HCT116 (cell line): Measurements from ENCODE around the gene TTYH3. TPM values are rescaled to one million over a fixed set of nuclear protein-coding genes. Genes with fewer than 3 reads are reported as not detected.

Experiments
- ATAC-seq: fragments of 200-7000 bp; cut with Tn5 transposase; 2 replicates; pipeline ENCODE4 v1.9.1; 2020; ENCODE audit warnings: mild to moderate bottlenecking, moderate library complexity
- BruUV-seq: library from RNA; stranded (reverse); fragments of 400-500 nt; replicated peaks from 2 replicates; lab custom pipeline; 2021; lab: Mats Ljungman, UMichigan
- CTCF ChIA-PET: fragments of 300-600 bp; sonication (Branson Sonifier 250); formaldehyde crosslinking; loops from one replicate; lab custom pipeline; 2021; ENCODE audit warnings: antibody characterized with exemption; lab: Charles Lee
- POLR2A ChIA-PET: fragments of 300-600, 350-600 bp; sonication (Branson Sonifier 250); formaldehyde crosslinking; loops from one replicate; lab custom pipeline; 2021; ENCODE audit warnings: antibody characterized with exemption; lab: Charles Lee
- RAD21 ChIA-PET, 2 experiments: fragments of 300-600 bp; sonication (Branson Sonifier 250); formaldehyde crosslinking; loops; one replicate each; lab custom pipeline; 2023; ENCODE audit warnings: low total read pairs in 2 of 2; ENCODE audit not compliant: uncharacterized antibody in 2 of 2, unreplicated experiment in 2 of 2, low non-redundant PET in 1 of 2; lab: Charles Lee
- DNase-seq: peaks from one replicate; pipeline ENCODE4 v3.0.0-alpha.2; 2010; ENCODE audit warnings: low read depth, low spot score
- H2AFZ ChIP-seq: fragments of 200-600 bp; shearing (Covaris generic), sonication (generic); 2 replicates; pipeline ENCODE4 v1.6.1; 2017; ENCODE audit warnings: low read depth, mixed run types, mixed read lengths, antibody characterized with exemption, low read length; ENCODE audit not compliant: poor library complexity, severe bottlenecking
- H3K27ac ChIP-seq: 2 replicates; pipeline ENCODE4 v1.5.1; 2012; ENCODE audit warnings: low read depth, low read length
- H3K27me3 ChIP-seq: fragments of 200-600 bp; sonication (generic); 2 replicates; pipeline ENCODE4 v1.6.1; 2016; ENCODE audit warnings: mixed run types, low read length, mixed read lengths; ENCODE audit not compliant: insufficient read depth
- H3K36me3 ChIP-seq, 2 experiments: fragments of 200-500 bp in 1 of 2; fragments of 200-600 bp in 1 of 2; sonication (Bioruptor generic) in 1 of 2; sonication (generic) in 1 of 2; 2 replicates each; pipeline versions ENCODE4 v1.5.1 to v1.6.1; 2014 to 2016; ENCODE audit warnings: low read length in 2 of 2, inconsistent platforms in 1 of 2, mixed read lengths in 1 of 2, mixed run types in 1 of 2; ENCODE audit not compliant: insufficient read depth in 2 of 2, control insufficient read depth in 1 of 2
- H3K4me1 ChIP-seq, 2 experiments: fragments of 200-600 bp in 1 of 2; sonication (generic) in 1 of 2; 2 replicates each; pipeline versions ENCODE4 v1.5.1 to v1.6.1; 2012 to 2017; ENCODE audit warnings: low read length in 2 of 2, inconsistent platforms in 1 of 2, mild to moderate bottlenecking in 1 of 2, mixed read lengths in 1 of 2, mixed run types in 1 of 2, moderate library complexity in 1 of 2; ENCODE audit not compliant: insufficient read depth in 2 of 2, control insufficient read depth in 1 of 2
- H3K4me2 ChIP-seq: fragments of 200-600 bp; sonication (generic); 2 replicates; pipeline ENCODE4 v1.6.1; 2017; ENCODE audit warnings: mixed run types, low read length, mixed read lengths
- H3K4me3 ChIP-seq, 2 experiments: fragments of 200-600 bp in 1 of 2; sonication (generic) in 1 of 2; replicated peaks in 1 of 2; 2 replicates each; pipeline ENCODE4 v1.5.1; 2011 to 2016; ENCODE audit warnings: low read length in 2 of 2, control low read depth in 1 of 2, low read depth in 1 of 2, mild to moderate bottlenecking in 1 of 2, mixed read lengths in 1 of 2, mixed run types in 1 of 2
- H3K79me2 ChIP-seq: fragments of 200-600 bp; sonication (generic); 2 replicates; pipeline ENCODE4 v1.6.1; 2017; ENCODE audit warnings: mild to moderate bottlenecking, mixed run types, low read length, moderate library complexity, mixed read lengths; ENCODE audit not compliant: insufficient read depth
- H3K9ac ChIP-seq: fragments of 200-600 bp; sonication (generic); 2 replicates; pipeline ENCODE4 v1.6.1; 2016; ENCODE audit warnings: low read length, mixed read lengths
- H3K9me2 ChIP-seq: fragments of 200-600 bp; sonication (generic), shearing (Covaris generic); 2 replicates; pipeline ENCODE4 v1.6.1; 2017; ENCODE audit warnings: mixed run types, mild to moderate bottlenecking, moderate library complexity; ENCODE audit not compliant: insufficient read depth
- H3K9me3 ChIP-seq, 2 experiments: fragments of 200-500 bp in 1 of 2; fragments of 200-600 bp in 1 of 2; sonication (Bioruptor generic) in 1 of 2; sonication (generic) in 1 of 2; 2 replicates each; pipeline ENCODE4 v1.6.1; 2014 to 2017; ENCODE audit warnings: low read length in 2 of 2, mixed read lengths in 2 of 2, inconsistent platforms in 1 of 2, low read depth in 1 of 2, mild to moderate bottlenecking in 1 of 2, mixed run types in 1 of 2, moderate library complexity in 1 of 2; ENCODE audit not compliant: control insufficient read depth in 1 of 2, insufficient read depth in 1 of 2
- H4K20me1 ChIP-seq: fragments of 200-600 bp; sonication (generic), shearing (Covaris generic); 2 replicates; pipeline ENCODE4 v1.6.1; 2017; ENCODE audit warnings: mixed run types, mild to moderate bottlenecking, moderate library complexity; ENCODE audit not compliant: insufficient read depth
- ATF3 ChIP-seq: IDR thresholded peaks from 2 replicates; pipeline ENCODE4 v1.6.1; 2012
- CBX3 ChIP-seq: IDR thresholded peaks from 2 replicates; pipeline ENCODE4 v1.6.1; 2012; ENCODE audit warnings: low read depth
- CEBPB ChIP-seq: IDR thresholded peaks from 2 replicates; pipeline ENCODE4 v1.6.1; 2012; ENCODE audit warnings: low read depth
- CTCF ChIP-seq, 3 experiments: fragments of 200-600 bp in 1 of 3; sonication (generic) in 1 of 3; IDR thresholded peaks in 2 of 3; conservative IDR thresholded peaks in 1 of 3; 2 replicates each; pipeline ENCODE4 v1.5.1; 2012 to 2017; ENCODE audit warnings: low read depth in 2 of 3, low read length in 2 of 3, antibody characterized with exemption in 1 of 3, borderline replicate concordance in 1 of 3, control low read depth in 1 of 3, mild to moderate bottlenecking in 1 of 3, mixed read lengths in 1 of 3, mixed run types in 1 of 3, moderate library complexity in 1 of 3; ENCODE audit not compliant: insufficient read depth in 1 of 3
- ELF1 ChIP-seq: IDR thresholded peaks from 2 replicates; pipeline ENCODE4 v1.6.1; 2012; ENCODE audit warnings: low read depth, borderline replicate concordance
- JUND ChIP-seq: IDR thresholded peaks from 2 replicates; pipeline ENCODE4 v1.6.1; 2012
- MAX ChIP-seq: IDR thresholded peaks from 2 replicates; pipeline ENCODE4 v1.6.1; 2012
- POLR2A ChIP-seq: IDR thresholded peaks from 2 replicates; pipeline ENCODE4 v1.7.0; 2011; ENCODE audit warnings: borderline replicate concordance; ENCODE audit not compliant: insufficient read depth, insufficient read length; ENCODE audit errors: extremely low read depth
- POLR2AphosphoS5 ChIP-seq: IDR thresholded peaks from 2 replicates; pipeline ENCODE4 v1.6.1; 2011; ENCODE audit warnings: mild to moderate bottlenecking, low read depth, low read length, moderate library complexity
- RAD21 ChIP-seq: IDR thresholded peaks from 2 replicates; pipeline ENCODE4 v1.6.1; 2012; ENCODE audit warnings: low read depth, mild to moderate bottlenecking
- REST ChIP-seq: IDR thresholded peaks from 2 replicates; pipeline ENCODE4 v1.6.1; 2012; ENCODE audit warnings: low read depth
- SIN3A ChIP-seq: IDR thresholded peaks from 2 replicates; pipeline ENCODE4 v1.6.1; 2012; ENCODE audit warnings: low read depth
- SP1 ChIP-seq: IDR thresholded peaks from 2 replicates; pipeline ENCODE4 v1.6.1; 2012; ENCODE audit warnings: low read depth
- SRF ChIP-seq: IDR thresholded peaks from 2 replicates; pipeline ENCODE4 v1.6.1; 2012; ENCODE audit warnings: low read depth
- TCF7L2 ChIP-seq: IDR thresholded peaks from 2 replicates; pipeline ENCODE4 v1.7.0; 2011; ENCODE audit warnings: borderline replicate concordance, inconsistent platforms; ENCODE audit not compliant: insufficient read depth, insufficient read length; ENCODE audit errors: extremely low read depth
- YY1 ChIP-seq: IDR thresholded peaks from 2 replicates; pipeline ENCODE4 v1.6.1; 2011; ENCODE audit warnings: low read length, low read depth, moderate library complexity, mild to moderate bottlenecking; ENCODE audit not compliant: insufficient replicate concordance; ENCODE audit errors: extremely low read depth
- ZBTB33 ChIP-seq: IDR thresholded peaks from 2 replicates; pipeline ENCODE4 v1.6.1; 2011; ENCODE audit warnings: mild to moderate bottlenecking, low read length, moderate library complexity; ENCODE audit not compliant: insufficient replicate concordance; ENCODE audit errors: extremely low read depth
- ZFX ChIP-seq: fragments of 450-650 bp; IDR thresholded peaks from 2 replicates; pipeline ENCODE4 v1.6.1; 2017
- ZNF274 ChIP-seq: fragments of 200-500 bp; sonication (Bioruptor generic); IDR thresholded peaks from 2 replicates; pipeline ENCODE4 v1.6.1; 2014; ENCODE audit warnings: mild to moderate bottlenecking, low read depth, low read length, inconsistent platforms
- intact Hi-C: fragments of 100-400 bp; cut with micrococcal nuclease; formaldehyde crosslinking; loops from 2 replicates; pipeline ENCODE4 v1.10.0; 2022
- total RNA-seq: library from RNA; stranded (reverse); gene quantifications from one replicate; pipeline ENCODE4 v1.2.1, GENCODE V29; 2021; ENCODE audit not compliant: unreplicated experiment

The TTYH3 gene
- total RNA-seq, 1 experiment from 2014 or later, result 40.3 TPM

- no peaks in the 10 kb centered on the region for H3K9me3 ChIP-seq
- no peaks in the 10 kb centered on the region for H3K27me3 ChIP-seq
- H2AFZ ChIP-seq, result no peak overlapping the region
- ChIA-PET RAD21 (no interaction called here), POLR2A (interaction anchor here (0.6 to 0.8 kb wide), 2 partner anchors 18 to 58 kb away, joined by 3 to 6 read pairs; no protein-coding TSS in a partner anchor), CTCF (no interaction called here)
- H4K20me1 ChIP-seq, result no peaks in the 10 kb centered on the region
- no peak overlapping the region for H3K4me2 ChIP-seq
- peaks cover 3 to 11% of the 10 kb centered on the region in 2 experiments; a peak in 3 of 4 replicates for H3K4me1 ChIP-seq
- no peaks in the 10 kb centered on the region for H3K36me3 ChIP-seq
- no peak overlapping the region for H3K27ac ChIP-seq
- H3K9me2 ChIP-seq, result no peaks in the 10 kb centered on the region
- no peak overlapping the region for H3K9ac ChIP-seq
- intact Hi-C loops, result no loop called here
- no TSS peak for BruUV-seq
- no peaks in the 10 kb centered on the region for H3K79me2 ChIP-seq
- H3K4me3 ChIP-seq, result no peak overlapping the region
- ATAC-seq, result peak; percentile 27; the same call in 1 of the 2 replicates
- no peak for DNase-seq
- no peak for TF ChIP-seq ZBTB33
- TF ChIP-seq ELF1, result no peak
- no peak for TF ChIP-seq SIN3A
- no peak for TF ChIP-seq ZNF274
- no peak for TF ChIP-seq JUND
- no peak for TF ChIP-seq SP1
- TF ChIP-seq RAD21, result no peak
- TF ChIP-seq ATF3, result no peak
- TF ChIP-seq POLR2A, result no peak
- TF ChIP-seq YY1, result no peak
- no peak for TF ChIP-seq TCF7L2
- TF ChIP-seq CBX3, result no peak
- TF ChIP-seq SRF, result no peak
- TF ChIP-seq ZFX, result no peak
- no peak for TF ChIP-seq CEBPB
- TF ChIP-seq CTCF (IDR thresholded peaks at IDR 0.05 in 2 of 3, conservative IDR thresholded peaks at IDR 0.05 in 1 of 3; ENCODE audit: borderline replicate concordance in 1 of 3, insufficient read depth in 1 of 3, low read depth in 2 of 3, low read length in 2 of 3), result no peak
- TF ChIP-seq POLR2AphosphoS5, result no peak
- TF ChIP-seq MAX, result no peak
- TF ChIP-seq REST, result no peak
Measured at GRCh38 chr7:2613098-2613930, 18.5 kb upstream of the TTYH3 start.
